ENCODE measurements around the gene TMEM214. TPM values are rescaled to one million over a fixed set of nuclear protein-coding genes. Genes with fewer than 3 reads are reported as not detected.

The TMEM214 gene
- total and polyA plus RNA-seq, 2 of the 8 experiments (the other 6 are each of a cell fraction or from before 2014, with no cell fraction given), result 49.7 to 71.0 TPM

GRCh38 chr2:27071277-27071989, 38.7 kb downstream of the TMEM214 start, which contains the start of gene OST4 (continued):
- TF ChIP-seq TAF7 (optimal IDR thresholded peaks at IDR 0.05; ENCODE audit: borderline replicate concordance, low read depth, low read length), result peak; percentile 15
- TF ChIP-seq ATF2 (IDR thresholded peaks at IDR 0.05; ENCODE audit: low read length), result no peak
- no peak for TF ChIP-seq HDAC6 (IDR thresholded peaks at IDR 0.05; ENCODE audit: low read depth, low read length)
- TF ChIP-seq KDM4A (IDR thresholded peaks at IDR 0.05; ENCODE audit: low read depth, low read length, severe bottlenecking), result peak; percentile 77
- peak; percentile 71; the same call in 1 of the 2 replicates for TF ChIP-seq RBBP5 (IDR thresholded peaks at IDR 0.05; ENCODE audit: borderline replicate concordance, low read depth, low read length)
- TF ChIP-seq SIN3A (conservative IDR thresholded peaks at IDR 0.05 in 1 of 2, IDR thresholded peaks at IDR 0.05 in 1 of 2; ENCODE audit: low read depth in 1 of 2, low read length in 2 of 2), result peak in 1 of 2 experiments; percentile 83; a peak in 2 of 4 replicates
- no peak for TF ChIP-seq RFX5 (IDR thresholded peaks at IDR 0.05; ENCODE audit: borderline replicate concordance, low read depth, low read length)
- TF ChIP-seq ZNF274 (IDR thresholded peaks at IDR 0.05; ENCODE audit: borderline replicate concordance, extremely low read depth, low read length), result no peak
- TF ChIP-seq BCL11A (IDR thresholded peaks at IDR 0.05; ENCODE audit: low read depth in 2 of 2, low read length in 2 of 2), result no peak
- no peak for TF ChIP-seq EP300 (IDR thresholded peaks at IDR 0.05; ENCODE audit: borderline replicate concordance in 1 of 2, low read depth in 2 of 2, low read length in 2 of 2)
- TF ChIP-seq TBP (IDR thresholded peaks at IDR 0.05; ENCODE audit: low read depth, low read length), result peak; percentile 67; the same call in 1 of the 2 replicates
- no peak for TF ChIP-seq RNF2 (IDR thresholded peaks at IDR 0.05; ENCODE audit: borderline replicate concordance, low read depth, low read length, missing control alignments, poor library complexity, severe bottlenecking)
- no peak for TF ChIP-seq CHD1 (IDR thresholded peaks at IDR 0.05; ENCODE audit: low read depth, low read length)
- TF ChIP-seq CBX8 (IDR thresholded peaks at IDR 0.05; ENCODE audit: borderline replicate concordance, low read depth, low read length), result no peak
- no peak for TF ChIP-seq FOSL1 (IDR thresholded peaks at IDR 0.05; ENCODE audit: insufficient read depth, low read depth, low read length)
- TF ChIP-seq CHD2 (IDR thresholded peaks at IDR 0.05; ENCODE audit: low read length), result no peak

All from H1 (cell line).